ENCODE data around the gene IQGAP2. TPM values are rescaled to one million over a fixed set of nuclear protein-coding genes. Genes with fewer than 3 reads are reported as not detected.
"Not testable (repeated sequence)": the region's sequence is repeated elsewhere in the genome, so short reads cannot be mapped to it uniquely, and the experiment has no call there.

IQGAP2 gene
- total RNA-seq, 1 experiment from 2014 or later = 13.4 TPM

DNA sequence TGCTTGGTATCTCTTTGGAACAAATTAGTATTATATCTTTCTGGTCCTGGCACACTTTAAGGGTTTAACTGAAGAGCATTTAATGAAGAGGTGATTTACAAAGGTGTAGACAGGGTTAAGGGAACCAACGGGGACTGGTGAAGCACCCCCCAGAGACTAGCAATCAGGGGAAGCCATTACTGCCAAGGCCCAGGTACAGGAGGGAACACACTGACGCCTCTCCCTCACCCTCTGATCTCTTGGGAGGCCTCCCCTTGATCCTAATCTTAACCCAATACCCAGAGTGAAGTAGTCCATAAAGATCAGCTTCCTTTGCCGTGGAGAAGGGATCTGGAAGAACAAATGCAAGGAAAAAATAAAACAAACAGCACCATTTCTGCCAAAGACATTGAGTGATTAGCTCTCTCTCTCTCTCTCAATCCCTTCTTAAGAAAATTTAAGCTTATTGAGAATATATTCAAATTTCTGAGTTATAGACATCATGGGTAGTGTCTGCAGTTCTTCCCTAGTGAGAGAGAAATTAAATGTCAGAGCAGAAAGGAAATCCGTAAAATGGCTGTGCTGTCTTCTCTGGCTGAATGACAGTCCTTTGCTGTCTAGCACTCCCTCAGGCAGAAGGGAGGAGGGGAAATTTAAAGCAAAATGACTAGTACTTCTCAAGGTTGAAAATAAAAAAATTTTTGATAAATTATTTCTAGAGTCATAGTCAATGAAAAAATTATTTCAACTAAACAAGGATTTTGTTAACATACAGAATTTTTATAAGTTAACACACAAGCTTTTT lies 332.9 kb downstream of the IQGAP2 start:
- TF ChIP-seq, protein P1, sequence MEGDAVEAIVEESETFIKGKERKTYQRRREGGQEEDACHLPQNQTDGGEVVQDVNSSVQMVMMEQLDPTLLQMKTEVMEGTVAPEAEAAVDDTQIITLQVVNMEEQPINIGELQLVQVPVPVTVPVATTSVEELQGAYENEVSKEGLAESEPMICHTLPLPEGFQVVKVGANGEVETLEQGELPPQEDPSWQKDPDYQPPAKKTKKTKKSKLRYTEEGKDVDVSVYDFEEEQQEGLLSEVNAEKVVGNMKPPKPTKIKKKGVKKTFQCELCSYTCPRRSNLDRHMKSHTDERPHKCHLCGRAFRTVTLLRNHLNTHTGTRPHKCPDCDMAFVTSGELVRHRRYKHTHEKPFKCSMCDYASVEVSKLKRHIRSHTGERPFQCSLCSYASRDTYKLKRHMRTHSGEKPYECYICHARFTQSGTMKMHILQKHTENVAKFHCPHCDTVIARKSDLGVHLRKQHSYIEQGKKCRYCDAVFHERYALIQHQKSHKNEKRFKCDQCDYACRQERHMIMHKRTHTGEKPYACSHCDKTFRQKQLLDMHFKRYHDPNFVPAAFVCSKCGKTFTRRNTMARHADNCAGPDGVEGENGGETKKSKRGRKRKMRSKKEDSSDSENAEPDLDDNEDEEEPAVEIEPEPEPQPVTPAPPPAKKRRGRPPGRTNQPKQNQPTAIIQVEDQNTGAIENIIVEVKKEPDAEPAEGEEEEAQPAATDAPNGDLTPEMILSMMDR (IDR thresholded peaks at IDR 0.05; ENCODE audit: unreplicated experiment) = no peak

DNA sequence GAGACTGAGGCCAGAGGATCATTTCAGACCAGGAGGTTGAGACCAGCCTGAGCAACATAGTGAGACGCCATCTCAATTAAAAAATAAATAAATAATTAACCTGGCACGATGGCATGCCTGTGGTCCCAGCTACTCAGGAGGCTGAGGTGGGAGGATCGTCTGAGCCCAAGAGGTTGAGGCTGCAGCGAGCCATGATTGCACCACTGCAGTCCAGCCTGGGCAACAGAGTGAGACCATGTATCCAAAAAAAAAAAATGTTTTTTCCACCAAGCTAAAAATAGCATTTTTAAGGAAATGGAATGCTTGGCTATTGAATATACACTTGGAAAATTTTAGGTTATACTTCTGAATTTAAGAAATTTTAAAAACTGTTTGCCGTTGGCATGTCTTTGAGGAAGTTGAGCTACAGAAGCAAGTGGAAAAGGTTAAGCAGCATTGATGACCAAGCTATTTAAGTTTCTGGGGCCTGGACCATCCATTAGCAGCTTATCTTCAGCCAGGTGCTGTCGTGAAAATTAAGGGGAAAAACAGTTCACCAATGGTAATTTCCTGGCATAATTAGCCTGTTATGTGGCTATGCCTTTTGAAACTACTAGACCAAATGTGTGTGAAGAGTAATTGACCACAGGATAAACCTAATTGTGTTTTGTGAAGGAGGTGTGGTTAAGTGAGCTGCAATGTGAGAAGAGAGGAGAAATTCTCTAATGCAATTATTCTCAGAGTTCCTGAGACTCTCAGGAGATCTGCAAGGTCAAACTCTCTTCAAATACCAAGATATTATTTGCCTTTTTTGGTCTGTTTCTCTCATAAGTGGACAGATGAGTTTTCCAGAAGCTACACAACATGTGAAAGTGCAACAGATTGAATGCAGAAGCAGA lies 333.8 kb downstream of the IQGAP2 start:
- no peaks in the 10 kb centered on the region for H3K9me3 Mint-ChIP-seq (ENCODE audit: low read depth, unreplicated experiment)
- H3K4me3 Mint-ChIP-seq (ENCODE audit: low read depth, unreplicated experiment) = no peak overlapping the region
- BruUV-seq (replicated peaks) = no TSS peak
- no peak overlapping the region for H3K27ac Mint-ChIP-seq (ENCODE audit: unreplicated experiment)
- intact Hi-C loops (cut with micrococcal nuclease; ENCODE audit: unreplicated experiment) = no loop called here
- CTCF ChIA-PET = interaction anchor here (0.6 to 1.1 kb wide), 2 partner anchors 70 to 95 kb away, joined by 3 read pairs; no protein-coding TSS in a partner anchor
- H3K4me1 Mint-ChIP-seq (ENCODE audit: low read depth, unreplicated experiment) = peaks cover 20% of the 10 kb centered on the region
- no peaks in the 10 kb centered on the region for H3K27me3 Mint-ChIP-seq (ENCODE audit: unreplicated experiment)
- DNase-seq = no peak
- peaks cover 11% of the 10 kb centered on the region for H3K36me3 Mint-ChIP-seq (ENCODE audit: insufficient read depth, unreplicated experiment)
- TF ChIP-seq, protein P1 (IDR thresholded peaks at IDR 0.05; ENCODE audit: unreplicated experiment) = no peak

More for the DNA sequence above, 332.9 kb downstream of the IQGAP2 start:
- Mint-ChIP-seq H3K36me3 (ENCODE audit: insufficient read depth, unreplicated experiment) (peaks cover 11% of the 10 kb centered on the region), H3K27me3 (ENCODE audit: unreplicated experiment) (no peaks in the 10 kb centered on the region), H3K9me3 (ENCODE audit: low read depth, unreplicated experiment) (no peaks in the 10 kb centered on the region), H3K27ac (ENCODE audit: unreplicated experiment) (no peak overlapping the region), H3K4me3 (ENCODE audit: low read depth, unreplicated experiment) (no peak overlapping the region), H3K4me1 (ENCODE audit: low read depth, unreplicated experiment) (peaks cover 20% of the 10 kb centered on the region)
- DNase-seq = no peak
- no TSS peak for BruUV-seq (replicated peaks)
- CTCF ChIA-PET = no interaction called here
- intact Hi-C loops (cut with micrococcal nuclease; ENCODE audit: unreplicated experiment) = no loop called here

DNA sequence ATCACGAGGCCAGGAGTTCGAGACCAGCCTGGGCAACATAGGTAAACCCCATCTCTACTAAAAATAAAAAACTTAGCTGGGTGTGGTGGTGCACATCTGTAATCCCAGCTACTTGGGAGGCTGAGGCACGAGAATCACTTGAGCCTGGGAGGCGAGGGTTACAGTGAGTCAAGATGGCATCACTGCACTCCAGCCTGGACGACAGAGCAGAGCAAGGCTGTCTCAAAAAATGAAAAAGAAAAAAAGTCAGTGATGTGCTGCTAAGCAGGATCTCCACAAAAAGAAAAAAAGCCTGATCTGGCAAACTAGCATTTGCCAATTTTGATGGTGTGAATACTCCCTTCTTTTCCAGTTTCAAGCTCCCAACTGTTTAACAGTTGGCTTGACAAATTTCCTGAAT lies 334.8 kb downstream of the IQGAP2 start:
- Mint-ChIP-seq H3K36me3 (ENCODE audit: insufficient read depth, unreplicated experiment) (peaks cover 11% of the 10 kb centered on the region), H3K27me3 (ENCODE audit: unreplicated experiment) (no peaks in the 10 kb centered on the region), H3K9me3 (ENCODE audit: low read depth, unreplicated experiment) (no peaks in the 10 kb centered on the region), H3K4me1 (ENCODE audit: low read depth, unreplicated experiment) (peaks cover 20% of the 10 kb centered on the region), H3K27ac (ENCODE audit: unreplicated experiment) (no peak overlapping the region), H3K4me3 (ENCODE audit: low read depth, unreplicated experiment) (no peak overlapping the region)
- DNase-seq = no peak
- intact Hi-C loops (cut with micrococcal nuclease; ENCODE audit: unreplicated experiment) = no loop called here
- CTCF ChIA-PET = interaction anchor here (1.1 kb wide), 1 partner anchor 70 kb away, joined by 3 read pairs; no protein-coding TSS in a partner anchor
- BruUV-seq (replicated peaks) = no TSS peak
- TF ChIP-seq, protein P1 (IDR thresholded peaks at IDR 0.05; ENCODE audit: unreplicated experiment) = no peak

DNA sequence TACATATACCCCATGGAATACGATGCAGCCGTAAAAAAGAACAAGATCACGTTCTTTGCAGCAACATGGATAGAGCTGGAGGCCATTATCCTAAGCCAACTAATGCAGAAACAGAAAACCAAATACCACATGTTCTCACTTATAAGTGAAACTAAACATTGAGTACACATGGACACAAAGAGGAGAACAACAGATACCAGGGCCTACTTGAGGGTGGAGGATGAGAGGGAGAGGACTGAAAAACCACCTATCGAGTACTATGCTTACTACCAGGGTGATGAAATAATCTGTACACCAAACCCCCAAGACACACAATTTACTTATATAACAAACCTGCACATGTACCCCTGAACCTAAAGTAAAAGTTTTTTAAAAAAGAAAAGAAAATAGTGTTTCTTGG lies 338.4 kb downstream of the IQGAP2 start:
- peaks cover 11% of the 10 kb centered on the region for H3K36me3 Mint-ChIP-seq (ENCODE audit: insufficient read depth, unreplicated experiment)
- H3K4me3 Mint-ChIP-seq (ENCODE audit: low read depth, unreplicated experiment); intact Hi-C loops (cut with micrococcal nuclease; ENCODE audit: unreplicated experiment); DNase-seq; BruUV-seq (replicated peaks); H3K27ac Mint-ChIP-seq (ENCODE audit: unreplicated experiment); H3K27me3 Mint-ChIP-seq (ENCODE audit: unreplicated experiment); H3K9me3 Mint-ChIP-seq (ENCODE audit: low read depth, unreplicated experiment): not testable (repeated sequence)
- peaks cover 20% of the 10 kb centered on the region for H3K4me1 Mint-ChIP-seq (ENCODE audit: low read depth, unreplicated experiment)
- CTCF ChIA-PET = interaction anchor here (0.6 kb wide), 1 partner anchor 777 kb away, joined by 3 read pairs; no protein-coding TSS in a partner anchor

All from Calu3 (cell line).